GM15510 (cell line): ENCODE results near the gene MRPS23.

Source experiments
- POLR2A ChIP-seq: IDR thresholded peaks from 3 replicates; pipeline ENCODE4 v1.6.1; 2011; ENCODE audit warnings: borderline replicate concordance; ENCODE audit not compliant: insufficient read length; ENCODE audit errors: extremely low read depth

Gene MRPS23

DNA sequence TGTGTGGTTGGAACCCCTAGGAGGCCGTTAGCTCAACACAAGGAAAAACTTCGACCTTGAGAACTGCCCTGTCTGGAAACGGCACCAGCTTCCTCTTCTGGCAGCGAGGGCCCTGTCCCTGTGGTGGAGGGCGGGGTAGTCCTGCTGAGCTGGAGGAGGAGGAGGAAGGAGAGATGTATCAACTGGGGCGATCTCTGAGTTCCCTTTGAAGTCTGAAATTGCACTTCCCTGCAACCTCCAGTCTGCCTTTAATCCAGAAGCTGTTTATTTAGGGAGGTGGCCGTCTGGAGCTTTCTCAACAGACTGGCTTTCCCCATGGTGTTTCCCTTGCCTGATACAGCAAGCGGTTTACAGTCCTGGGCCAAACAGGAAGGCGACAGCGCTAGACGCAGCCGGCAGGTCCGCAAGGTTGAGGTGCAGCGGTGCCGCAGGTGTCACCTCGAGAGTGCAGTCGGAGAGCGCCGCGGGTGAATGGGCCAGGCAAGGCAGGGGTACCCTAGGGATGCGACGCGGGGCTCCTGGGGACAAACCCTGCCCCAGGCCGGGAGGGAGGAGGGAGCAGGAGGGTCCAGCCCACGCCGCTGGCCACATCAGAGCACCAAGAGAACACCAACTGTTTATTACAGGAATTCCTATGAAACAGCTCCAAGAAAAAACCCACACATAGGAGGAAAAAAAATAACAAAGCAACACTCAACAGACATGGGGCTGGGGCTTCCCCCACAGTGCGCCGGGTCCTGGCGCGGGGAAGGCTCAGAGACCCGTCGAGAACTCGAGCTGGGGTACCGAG lies 11.4 kb upstream of the MRPS23 start:
- no peak for TF ChIP-seq POLR2A

- TF ChIP-seq POLR2A, result no peak
Observed at GRCh38 chr17:57860414-57860999, 10.7 kb upstream of the MRPS23 start.

GRCh38 chr17:57859601-57860413 lies 10.0 kb upstream of the MRPS23 start:
- no peak for TF ChIP-seq POLR2A

DNA sequence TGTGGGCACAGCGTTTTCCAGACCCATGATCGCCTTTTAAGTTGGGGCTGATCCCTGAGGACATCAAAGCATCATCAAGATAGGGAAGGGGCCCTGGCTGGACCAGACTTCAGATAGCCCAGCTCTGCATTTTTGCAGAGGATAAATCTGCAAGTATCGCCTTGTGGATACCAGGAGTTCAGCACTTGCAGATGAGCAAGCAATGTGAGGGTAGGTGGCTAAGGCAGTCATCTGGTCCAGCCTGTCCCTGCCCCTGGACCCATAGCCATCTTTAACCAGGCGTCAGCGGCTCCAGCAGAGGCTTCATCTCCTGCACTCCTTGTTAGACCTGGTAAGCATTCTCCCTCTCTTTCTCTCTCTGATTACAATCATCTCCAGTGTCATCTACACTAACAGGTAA lies 9.0 kb upstream of the MRPS23 start:
- TF ChIP-seq POLR2A, result no peak

DNA sequence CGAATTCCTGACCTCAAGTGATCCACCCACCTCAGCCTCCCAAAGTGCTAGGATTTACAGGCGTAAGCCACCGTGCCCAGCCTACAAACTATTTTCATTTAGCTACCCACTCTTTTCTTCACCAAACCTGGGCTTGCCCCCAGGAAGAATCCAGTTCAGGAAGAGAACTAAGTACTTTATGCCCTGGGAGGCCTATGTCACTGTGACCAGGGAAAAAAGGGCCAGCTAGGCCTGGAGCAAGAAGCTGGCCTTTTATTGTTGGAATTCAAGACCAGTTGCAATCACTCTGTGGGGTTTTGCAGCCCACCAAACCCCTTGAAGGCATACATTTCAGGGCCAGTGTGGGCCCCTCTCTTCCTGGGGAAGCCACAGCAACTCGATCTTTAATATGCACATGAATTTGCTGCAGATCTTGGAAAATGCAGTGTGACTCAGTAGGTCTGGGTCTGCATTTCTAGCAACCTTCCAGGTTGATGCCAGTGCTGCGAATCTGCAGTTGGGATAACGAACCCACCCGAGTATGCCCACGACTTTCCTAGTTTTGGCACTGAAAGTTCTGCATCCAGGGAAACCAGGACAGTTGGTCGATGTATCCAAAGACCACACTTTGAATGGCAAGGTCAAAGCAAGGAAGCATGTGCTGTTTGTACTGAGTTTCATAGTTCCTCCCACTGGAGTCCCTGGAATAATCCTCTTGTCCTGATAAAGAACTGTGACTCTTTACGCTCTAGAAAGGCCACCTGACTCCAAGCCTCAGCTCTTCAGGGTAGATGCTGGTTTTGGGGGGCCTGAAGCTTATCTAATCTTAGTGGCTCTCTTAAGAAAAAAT lies 7.2 kb upstream of the MRPS23 start:
- no peak for TF ChIP-seq POLR2A

GRCh38 chr17:57855391-57856035 lies 5.7 kb upstream of the MRPS23 start:
- no peak for TF ChIP-seq POLR2A

GRCh38 chr17:57853695-57854094 lies 3.9 kb upstream of the MRPS23 start:
- TF ChIP-seq POLR2A, result no peak

- TF ChIP-seq POLR2A, result no peak
Observed at GRCh38 chr17:57852955-57853328, 3.1 kb upstream of the MRPS23 start.

DNA sequence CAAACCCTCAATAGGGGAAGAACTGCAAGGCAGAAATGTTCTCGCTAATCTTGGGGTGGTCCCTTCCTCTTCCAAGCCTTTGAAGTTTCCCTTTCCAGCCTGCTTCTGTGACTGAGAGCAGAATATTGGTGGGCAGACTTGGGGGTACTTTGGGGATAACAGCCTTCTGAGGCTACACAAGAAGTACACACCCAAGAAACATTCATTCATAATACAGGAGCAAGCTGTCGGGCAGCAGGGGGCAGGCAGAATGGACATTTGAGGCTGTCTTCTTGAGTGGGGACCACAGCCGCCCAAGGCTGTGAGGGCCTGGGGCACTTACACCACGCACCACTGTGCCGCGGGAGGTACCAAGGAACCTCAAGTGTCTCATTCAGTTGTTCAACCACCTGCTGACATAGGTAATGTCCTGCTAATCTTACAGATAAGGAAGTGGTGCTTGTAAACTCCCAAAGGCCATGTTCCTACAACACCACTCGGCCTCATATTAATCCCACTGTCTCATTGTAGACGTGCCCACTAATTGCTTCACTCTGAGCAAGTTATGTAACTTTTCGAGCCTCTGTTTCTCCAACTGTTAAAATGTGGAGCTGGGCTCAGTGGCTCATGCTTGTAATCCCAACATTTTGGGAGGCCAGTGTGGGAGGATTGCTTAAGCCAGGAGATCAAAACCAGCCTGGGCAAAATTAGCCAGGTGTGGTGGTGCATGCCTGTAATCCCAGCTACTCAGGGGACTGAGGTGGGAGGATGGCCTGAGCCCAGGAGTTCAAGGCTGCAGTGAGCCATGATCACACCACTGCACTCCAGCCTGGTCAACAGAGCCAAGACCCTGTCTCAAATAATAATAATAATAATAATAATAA lies 2.5 kb upstream of the MRPS23 start:
- TF ChIP-seq POLR2A, result no peak

DNA sequence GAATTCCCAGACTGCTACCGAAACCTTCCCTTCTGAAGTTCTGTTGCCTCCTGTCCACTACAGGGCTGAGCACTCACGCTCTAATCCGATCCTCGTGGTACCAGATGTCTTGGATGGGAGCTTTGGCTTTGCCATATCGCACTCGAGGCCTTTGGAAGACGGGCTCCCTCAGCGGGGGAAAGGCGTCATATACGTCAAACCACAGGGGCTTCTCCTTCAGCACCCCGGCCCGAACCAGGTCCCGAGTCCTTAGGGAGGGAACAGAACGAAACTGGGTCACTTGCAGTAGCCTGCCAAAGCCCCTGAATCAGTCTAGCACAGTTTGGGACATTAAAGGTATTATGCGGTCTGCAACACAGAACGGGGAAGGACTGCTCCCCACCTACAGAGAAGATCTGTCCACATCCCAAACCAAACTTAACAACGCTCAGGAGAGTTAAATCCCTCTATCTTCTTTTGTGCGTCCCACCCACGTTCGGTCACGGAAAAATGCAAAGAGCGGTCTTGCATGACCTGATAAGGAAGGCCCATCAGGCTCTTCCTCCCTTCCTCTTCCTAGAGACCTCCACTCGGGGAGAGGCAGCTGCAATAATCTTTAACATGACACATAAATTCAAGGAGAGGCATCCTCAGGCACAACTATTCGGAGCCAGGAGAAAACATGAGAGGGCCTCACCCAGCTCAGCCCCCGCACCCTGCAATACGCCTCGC lies 526 bp downstream of the MRPS23 start:
- TF ChIP-seq POLR2A, result no peak

DNA sequence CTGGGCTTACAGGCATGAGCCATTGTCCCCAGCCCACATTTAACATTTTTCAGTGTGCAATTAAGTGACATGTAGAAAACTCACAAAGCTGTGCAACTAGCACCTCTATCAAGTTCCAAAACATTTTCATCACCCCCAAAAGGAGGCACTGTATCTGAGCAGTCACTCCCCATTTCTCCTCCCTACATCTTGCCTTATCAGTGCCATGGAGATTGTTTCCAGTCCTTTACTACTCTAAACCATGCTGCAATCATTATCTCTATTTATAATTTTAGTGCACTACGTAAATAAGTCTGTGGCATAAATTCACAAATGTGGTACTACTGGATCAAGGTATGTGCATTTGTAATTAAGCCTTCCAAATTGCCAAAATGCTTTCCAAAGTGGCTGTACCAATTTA lies 7.6 kb downstream of the MRPS23 start:
- TF ChIP-seq POLR2A, result no peak

DNA sequence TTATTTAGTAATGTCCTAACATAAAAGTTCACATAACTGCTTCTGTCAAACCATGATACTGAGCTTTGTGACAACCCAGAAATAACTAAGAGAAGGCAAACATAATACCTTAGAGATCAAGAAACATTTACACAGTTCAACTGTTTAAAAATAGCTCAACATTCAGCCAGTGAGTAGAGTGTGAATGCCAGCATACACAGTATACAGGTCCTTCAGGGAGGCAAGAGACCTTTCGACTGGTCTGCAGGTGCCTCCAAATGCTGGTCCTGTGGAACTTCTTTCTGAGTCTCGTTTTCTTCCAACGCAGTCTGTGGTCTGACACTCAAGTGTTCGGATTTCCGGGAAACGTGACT lies 10.3 kb downstream of the MRPS23 start:
- no peak for TF ChIP-seq POLR2A
